K562 (cell line): ENCODE measurements around the gene ELOVL7. TPM values are rescaled to one million over a fixed set of nuclear protein-coding genes. Genes with fewer than 3 reads are reported as not detected.

Experiments
- AFF1 ChIP-seq, 2 experiments: fragments of 450-650 bp; IDR thresholded peaks; 2 replicates each; pipeline ENCODE4 v1.6.1; 2018; ENCODE audit warnings: mild to moderate bottlenecking in 2 of 2, low read depth in 1 of 2; ENCODE audit not compliant: partially characterized antibody in 2 of 2
- CTCFL ChIP-seq: IDR thresholded peaks from 2 replicates; pipeline ENCODE4 v1.6.1; 2011; ENCODE audit warnings: borderline replicate concordance, low read depth, mild to moderate bottlenecking, moderate library complexity, low read length; ENCODE audit not compliant: insufficient read depth, poor library complexity, severe bottlenecking
- DPF2 ChIP-seq: fragments of 450-650 bp; IDR thresholded peaks from 2 replicates; pipeline ENCODE4 v1.6.1; 2016
- E2F1 ChIP-seq: sonication (generic); formaldehyde crosslinking; IDR thresholded peaks from 2 replicates; pipeline ENCODE4 v1.8.1; 2023; ENCODE audit warnings: mild to moderate bottlenecking, missing genetic modification reagents, moderate library complexity
- E2F6 ChIP-seq, 2 experiments: IDR thresholded peaks; 2 replicates each; pipeline ENCODE4 v1.6.1; 2011; ENCODE audit warnings: borderline replicate concordance in 1 of 2, control low read depth in 1 of 2, low read depth in 1 of 2, low read length in 1 of 2, mild to moderate bottlenecking in 1 of 2, mixed read lengths in 1 of 2, moderate library complexity in 1 of 2; ENCODE audit not compliant: insufficient read depth in 1 of 2, insufficient read length in 1 of 2, poor library complexity in 1 of 2, severe bottlenecking in 1 of 2; ENCODE audit errors: extremely low read depth in 1 of 2
- HEY1 ChIP-seq: fragments of 250-450 bp; sonication (Bioruptor Pico); IDR thresholded peaks from 2 replicates; pipeline ENCODE4 v1.5.0; 2020; ENCODE audit warnings: mild to moderate bottlenecking, moderate library complexity, borderline replicate concordance
- ILK ChIP-seq: fragments of 450-650 bp; IDR thresholded peaks from 2 replicates; pipeline ENCODE4 v1.6.1; 2016; ENCODE audit warnings: missing genetic modification characterization, low read depth, mild to moderate bottlenecking, missing compliant biosample characterization, moderate library complexity, borderline replicate concordance
- NELFE ChIP-seq: IDR thresholded peaks from 2 replicates; pipeline ENCODE4 v1.6.1; 2011; ENCODE audit warnings: mild to moderate bottlenecking; ENCODE audit not compliant: insufficient read depth, insufficient read length
- NFIC ChIP-seq: fragments of 450-650 bp; IDR thresholded peaks from 2 replicates; pipeline ENCODE4 v1.6.1; 2017; ENCODE audit warnings: mild to moderate bottlenecking, inconsistent platforms
- NFYB ChIP-seq: IDR thresholded peaks from 2 replicates; pipeline ENCODE4 v1.6.1; 2011; ENCODE audit warnings: mild to moderate bottlenecking, moderate library complexity; ENCODE audit not compliant: insufficient read length; ENCODE audit errors: extremely low read depth
- NUFIP1 ChIP-seq: fragments of 450-650 bp; IDR thresholded peaks from 2 replicates; pipeline ENCODE4 v1.6.1; 2018; ENCODE audit not compliant: partially characterized antibody
- ZFPM2 ChIP-seq: fragments of 250-450 bp; sonication (Bioruptor Pico); IDR thresholded peaks from 2 replicates; pipeline ENCODE4 v1.5.1; 2022; ENCODE audit warnings: mild to moderate bottlenecking
- ZNF3 ChIP-seq: fragments of 250-450 bp; sonication (Bioruptor Pico); IDR thresholded peaks from 2 replicates; pipeline ENCODE4 v1.5.0; 2021; ENCODE audit warnings: mild to moderate bottlenecking, moderate library complexity
- ZNF449 ChIP-seq: fragments of 250-450 bp; sonication (Bioruptor Pico); IDR thresholded peaks from 2 replicates; pipeline ENCODE4 v1.8.0; 2022; ENCODE audit warnings: moderate library complexity, mild to moderate bottlenecking, inconsistent platforms
- polyA plus RNA-seq, 8 experiments: library from polyadenylated mRNA; depleted of rRNA in 4 of 8; stranded (reverse) in 5 of 8; unstranded in 3 of 8; fragments of >200 nt; fragmentation: Nextera tagmentation in 2 of 8; fragmentation: Illumina TruSeq in 1 of 8; extraction: Ambion mirVana in 2 of 8; extraction: Trizol in 1 of 8; gene quantifications; 2 replicates each; pipeline versions ENCODE4 v1.2.1 to v1.2.3, GENCODE V29; 2011 to 2014; ENCODE audit warnings: inconsistent platforms in 1 of 8, missing spikeins in 1 of 8
- total RNA-seq, 7 experiments: library from RNA; depleted of rRNA in 6 of 7; stranded (reverse); fragments of >200 nt in 6 of 7; fragmentation: Illumina TruSeq in 2 of 7; extraction: Trizol in 2 of 7; gene quantifications; 2 replicates each; pipeline versions ENCODE4 v1.2.1 to v1.2.3, GENCODE V29; 2011 to 2021; ENCODE audit warnings: low replicate concordance in 1 of 7

The ELOVL7 gene
- total and polyA plus RNA-seq, 9 of the 15 experiments (the other 6 are each of a cell fraction or from before 2014, with no cell fraction given): 4.5 to 12.3 (median 6.9) TPM

- TF ChIP-seq AFF1 (IDR thresholded peaks at IDR 0.05; ENCODE audit: low read depth in 1 of 2, partially characterized antibody in 2 of 2): peak; percentile 20 to 55
- no peak for TF ChIP-seq ZNF3 (CRISPR knock-in tag)
- TF ChIP-seq CTCFL: no peak
- 0 out of 2 replicates have a peak, but pooled peaks have one; percentile 53 for TF ChIP-seq ZNF449
- peak; percentile 70 for TF ChIP-seq NFIC
- no peak for TF ChIP-seq NUFIP1
- peak; percentile 93 for TF ChIP-seq DPF2
- TF ChIP-seq ZFPM2 (CRISPR knock-in tag): no peak
- TF ChIP-seq E2F6 (IDR thresholded peaks at IDR 0.05; ENCODE audit: borderline replicate concordance in 1 of 2, extremely low read depth in 1 of 2, insufficient read depth in 1 of 2, insufficient read length in 1 of 2, low read depth in 1 of 2, low read length in 1 of 2, poor library complexity in 1 of 2, severe bottlenecking in 1 of 2): no peak
- no peak for TF ChIP-seq NELFE
- no peak for TF ChIP-seq E2F1 (CRISPR knock-in tag)
- no peak for TF ChIP-seq NFYB
- TF ChIP-seq ILK (tag): no peak
- no peak for TF ChIP-seq HEY1 (CRISPR knock-in tag)
Measured at GRCh38 chr5:60820593-60821487, 23.2 kb downstream of the ELOVL7 start (continued).
